Liver (tissue), 9 donors: ENCODE measurements around the gene COG4. TPM values are rescaled to one million over a fixed set of nuclear protein-coding genes. Genes with fewer than 3 reads are reported as not detected.

Experiments
- DNase-seq: peaks from one replicate; pipeline ENCODE4 v3.0.0-alpha.2; 2017; ENCODE audit warnings: low spot score
- H3K27ac ChIP-seq, 2 donors: one replicate each; pipeline ENCODE4 v1.7.0; 2013; ENCODE audit warnings: inconsistent platforms in 2 of 2, low read length in 2 of 2, control low read depth in 1 of 2, low read depth in 1 of 2, mild to moderate bottlenecking in 1 of 2
- H3K27me3 ChIP-seq, 4 donors: one replicate each; pipeline versions ENCODE4 v1.6.1 to v1.7.0; 2013; ENCODE audit warnings: low read length in 3 of 4, inconsistent platforms in 1 of 4, mild to moderate bottlenecking in 1 of 4, moderate library complexity in 1 of 4; ENCODE audit not compliant: control insufficient read depth in 4 of 4, insufficient read depth in 4 of 4
- H3K36me3 ChIP-seq, 4 donors: one replicate each; pipeline versions ENCODE4 v1.6.1 to v1.7.0; 2013; ENCODE audit warnings: low read length in 3 of 4, mild to moderate bottlenecking in 3 of 4, low read depth in 1 of 4, moderate library complexity in 1 of 4; ENCODE audit not compliant: control insufficient read depth in 4 of 4, insufficient read depth in 3 of 4
- H3K4me1 ChIP-seq, 4 donors: one replicate each; pipeline versions ENCODE4 v1.6.1 to v1.7.0; 2013; ENCODE audit warnings: low read length in 3 of 4, mild to moderate bottlenecking in 3 of 4, moderate library complexity in 1 of 4; ENCODE audit not compliant: control insufficient read depth in 4 of 4, insufficient read depth in 4 of 4
- H3K4me3 ChIP-seq, 3 donors: one replicate each; pipeline versions ENCODE4 v1.6.1 to v1.7.0; 2013; ENCODE audit warnings: low read length in 3 of 3, control low read depth in 1 of 3, low read depth in 1 of 3, mild to moderate bottlenecking in 1 of 3
- H3K9ac ChIP-seq, 2 donors: one replicate each; pipeline ENCODE4 v1.7.0; 2013; ENCODE audit warnings: low read length in 2 of 2, mild to moderate bottlenecking in 2 of 2, moderate library complexity in 2 of 2, control low read depth in 1 of 2, low read depth in 1 of 2
- H3K9me3 ChIP-seq, 4 donors: one replicate each; pipeline versions ENCODE4 v1.6.1 to v1.7.0; 2013; ENCODE audit warnings: low read length in 3 of 4; ENCODE audit not compliant: control insufficient read depth in 4 of 4
- ATF3 ChIP-seq: IDR thresholded peaks from 2 replicates; pipeline ENCODE4 v1.6.1; 2016; ENCODE audit warnings: antibody characterized with exemption
- CTCF ChIP-seq: fragments of 150-350 bp; IDR thresholded peaks from 2 replicates; pipeline ENCODE4 v1.5.1; 2017; ENCODE audit warnings: improper control_type of control experiment, low read depth, low read length; ENCODE audit not compliant: missing input control
- FOXA1 ChIP-seq: IDR thresholded peaks from 2 replicates; pipeline ENCODE4 v1.6.1; 2016; ENCODE audit warnings: antibody characterized with exemption
- FOXA2 ChIP-seq: IDR thresholded peaks from 2 replicates; pipeline ENCODE4 v1.6.1; 2016; ENCODE audit warnings: antibody characterized with exemption
- GABPA ChIP-seq, 2 donors: IDR thresholded peaks in 1 of 2; conservative IDR thresholded peaks in 1 of 2; 2 replicates each; pipeline ENCODE4 v1.6.1; 2016; ENCODE audit warnings: antibody characterized with exemption in 2 of 2, mild to moderate bottlenecking in 1 of 2, moderate library complexity in 1 of 2
- HNF4G ChIP-seq: IDR thresholded peaks from 2 replicates; pipeline ENCODE4 v1.6.1; 2016; ENCODE audit warnings: antibody characterized with exemption
- MAX ChIP-seq: IDR thresholded peaks from 2 replicates; pipeline ENCODE4 v1.6.1; 2016; ENCODE audit warnings: antibody characterized with exemption
- NR2F2 ChIP-seq: IDR thresholded peaks from 2 replicates; pipeline ENCODE4 v1.6.1; 2016; ENCODE audit warnings: antibody characterized with exemption
- RAD21 ChIP-seq, 2 donors: IDR thresholded peaks; 2 replicates each; pipeline ENCODE4 v1.6.1; 2016; ENCODE audit warnings: antibody characterized with exemption in 2 of 2, mild to moderate bottlenecking in 2 of 2
- REST ChIP-seq: IDR thresholded peaks from 2 replicates; pipeline ENCODE4 v1.6.1; 2016; ENCODE audit warnings: antibody characterized with exemption, mild to moderate bottlenecking
- SP1 ChIP-seq: IDR thresholded peaks from 2 replicates; pipeline ENCODE4 v1.6.1; 2018; ENCODE audit warnings: antibody characterized with exemption, mild to moderate bottlenecking
- TAF1 ChIP-seq: conservative IDR thresholded peaks from 2 replicates; pipeline ENCODE4 v1.6.1; 2016; ENCODE audit warnings: antibody characterized with exemption, mild to moderate bottlenecking
- YY1 ChIP-seq: IDR thresholded peaks from 2 replicates; pipeline ENCODE4 v1.6.1; 2016; ENCODE audit warnings: antibody characterized with exemption, mild to moderate bottlenecking
- ZBTB33 ChIP-seq: IDR thresholded peaks from 2 replicates; pipeline ENCODE4 v1.6.1; 2016; ENCODE audit warnings: antibody characterized with exemption
- WGBS: extraction: QIAGEN DNeasy Blood & Tissue Kit; methylation state at CpG from one replicate; pipeline ENCODE4 v1.1.7; 2013; 5-methylcytosine and 5-hydroxymethylcytosine counted together
- polyA plus RNA-seq, 2 donors: library from polyadenylated mRNA; stranded (reverse) in 1 of 2; unstranded in 1 of 2; fragments of 200-250 nt in 1 of 2; fragments of >200 nt in 1 of 2; fragmentation: Nextera tagmentation in 1 of 2; extraction: Ambion mirVana in 1 of 2; gene quantifications; one replicate each; pipeline versions ENCODE4 v1.2.1 to v1.2.3, GENCODE V29; 2013 to 2015
- total RNA-seq, 2 donors: library from RNA; depleted of rRNA; stranded (reverse); fragments of >200 nt; gene quantifications; one replicate each; pipeline ENCODE4 v1.2.3, GENCODE V29; 2014
- donor health status: healthy.
- donor health status: healthy.
- donor health status: healthy.
- donor health status: healthy.
- donor health status: healthy.

Gene COG4
- total and polyA plus RNA-seq, 4 donors = 15.3 to 59.5 (median 27.2) TPM

- Histone ChIP-seq H3K27ac (no peak overlapping the region), H3K27me3 (no peaks in the 10 kb centered on the region), H3K36me3 (peaks cover 7 to 50% (median 35%) of the 10 kb centered on the region in 4 donors), H3K9ac (no peak overlapping the region), H3K4me1 (no peaks in the 10 kb centered on the region), H3K9me3 (no peaks in the 10 kb centered on the region), H3K4me3 (no peak overlapping the region)
- TF ChIP-seq SP1 = no peak
- TF ChIP-seq ATF3 = no peak
- no peak for TF ChIP-seq HNF4G
- no peak for TF ChIP-seq FOXA2
- TF ChIP-seq MAX = no peak
- TF ChIP-seq REST = no peak
- DNase-seq = no peak
- WGBS = 94% methylated on average over 2 of the region's 2 CpGs
Measured at GRCh38 chr16:70484867-70485266, 38.5 kb downstream of the COG4 start.

- H3K4me3 ChIP-seq = no peak overlapping the region
- WGBS = 96% methylated on average over 5 of the region's 5 CpGs
Measured at GRCh38 chr16:70483426-70483825, 39.9 kb downstream of the COG4 start.

More at GRCh38 chr16:70483426-70483825, 39.9 kb downstream of the COG4 start:
- peaks cover 16 to 59% (median 39%) of the 10 kb centered on the region in 4 donors for H3K36me3 ChIP-seq
- no peaks in the 10 kb centered on the region for H3K27me3 ChIP-seq
- H3K4me1 ChIP-seq = no peaks in the 10 kb centered on the region
- TF ChIP-seq GABPA (IDR thresholded peaks at IDR 0.05 in 1 of 2, conservative IDR thresholded peaks at IDR 0.05 in 1 of 2) = no peak
- TF ChIP-seq RAD21 (IDR thresholded peaks at IDR 0.05) = no peak
- TF ChIP-seq REST = no peak
- no peak for TF ChIP-seq YY1
- TF ChIP-seq ZBTB33 = no peak
- TF ChIP-seq CTCF = no peak
- TF ChIP-seq NR2F2 = no peak
- TF ChIP-seq HNF4G = no peak
- no peak for TF ChIP-seq FOXA1
- TF ChIP-seq TAF1 = no peak
- H3K9me3 ChIP-seq = no peaks in the 10 kb centered on the region
- no peak for DNase-seq
- no peak overlapping the region for H3K27ac ChIP-seq
- H3K9ac ChIP-seq = no peak overlapping the region
